Ramos (cell line): ENCODE results near the gene SEMA4D.

ENCODE experiments used
- in situ Hi-C: fragments of 300-500 bp; cut with MboI; formaldehyde crosslinking; loops from one replicate; pipeline ENCODE4 v1.14.3; 2022; ENCODE audit warnings: low sequenced_read_pairs; ENCODE audit not compliant: unreplicated experiment

The SEMA4D gene

GRCh38 chr9:89366711-89367110 is 131.2 kb downstream of the SEMA4D start:
- in situ Hi-C loops, result no loop called here

GRCh38 chr9:89365532-89365912 is 132.4 kb downstream of the SEMA4D start:
- in situ Hi-C loops, result no loop called here

- in situ Hi-C loops, result no loop called here
These were observed 133.0 kb downstream of the SEMA4D start for GRCh38 chr9:89364666-89365531.

- in situ Hi-C loops, result no loop called here
These were observed 133.8 kb downstream of the SEMA4D start for GRCh38 chr9:89363921-89364665.

DNA sequence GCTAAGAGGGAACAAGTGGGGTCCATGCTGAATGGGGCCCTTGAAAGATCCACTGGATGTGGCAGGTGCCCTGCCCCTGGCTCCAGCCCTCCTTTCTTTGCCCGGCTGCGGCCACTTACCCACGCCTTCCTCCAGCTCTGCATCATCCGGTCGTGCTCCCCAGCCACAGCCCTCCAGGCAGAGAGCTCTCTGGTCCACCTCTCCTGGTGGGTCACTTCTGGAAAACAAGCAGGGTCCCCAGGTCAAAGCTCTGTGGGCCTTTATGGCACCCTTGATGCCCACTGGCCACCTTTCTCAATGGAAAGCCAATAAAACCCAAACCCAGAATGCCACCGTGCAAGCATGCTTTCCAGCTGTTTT is 134.6 kb downstream of the SEMA4D start:
- in situ Hi-C loops, result no loop called here

GRCh38 chr9:89362647-89363310 is 135.1 kb downstream of the SEMA4D start:
- in situ Hi-C loops, result no loop called here

DNA sequence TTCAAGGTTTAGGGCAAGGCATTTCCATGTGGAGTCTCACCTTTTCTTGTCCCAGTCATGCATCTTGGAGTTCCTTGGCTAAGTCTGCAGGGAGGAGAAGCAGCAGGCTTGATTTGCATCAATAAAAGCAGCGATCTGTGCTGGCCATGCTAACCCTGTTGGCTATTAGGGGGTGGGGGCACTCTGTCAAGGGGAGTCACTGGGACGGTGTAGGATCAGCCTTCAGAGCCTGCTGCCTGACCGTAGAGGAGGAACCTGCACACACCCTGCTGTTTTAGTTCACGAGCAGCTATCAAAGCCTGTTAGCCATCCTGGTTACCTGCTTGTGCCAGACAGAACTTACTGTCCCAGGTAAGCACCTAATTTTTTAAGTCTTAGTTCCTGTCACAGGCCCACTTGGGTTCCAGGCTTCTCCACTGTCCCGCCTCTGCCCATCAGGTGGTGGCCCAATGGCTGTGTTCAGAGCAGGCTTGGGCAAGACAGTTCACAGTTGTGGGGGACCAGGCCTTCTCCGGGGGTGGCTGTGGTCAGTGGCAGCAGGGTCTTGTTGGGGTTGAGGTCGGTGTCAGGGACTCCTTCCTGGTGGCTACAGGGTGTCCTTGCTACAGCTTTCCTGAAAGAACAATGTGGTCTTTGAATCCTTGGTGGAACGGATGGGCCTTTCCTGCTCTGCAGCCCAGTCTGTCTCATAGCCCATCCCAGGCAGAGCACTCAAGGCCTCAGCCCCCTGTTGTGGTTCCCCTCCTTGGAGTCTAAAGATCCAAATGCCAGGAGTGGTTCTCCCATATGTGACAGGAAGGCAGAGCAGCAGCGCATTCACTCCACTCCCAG is 135.9 kb downstream of the SEMA4D start:
- in situ Hi-C loops, result no loop called here

DNA sequence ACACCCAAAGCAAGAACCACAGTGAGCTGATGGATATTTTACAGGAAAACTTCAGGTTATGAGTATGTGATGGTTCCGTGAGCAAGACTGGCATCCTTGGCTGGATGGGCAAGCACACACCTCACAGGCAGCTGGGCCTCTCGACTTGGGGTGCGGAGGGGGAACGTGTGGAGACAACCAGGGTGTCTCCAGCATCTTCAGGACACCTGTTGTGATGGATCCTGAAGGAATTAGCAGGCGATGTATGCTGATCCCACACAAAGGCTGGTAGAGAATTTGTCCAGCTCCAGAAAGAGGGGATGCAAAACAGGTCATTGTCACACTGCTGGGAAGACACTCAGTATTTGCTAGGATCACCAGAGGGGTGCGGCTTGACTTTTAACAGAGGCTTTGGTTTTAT is 136.9 kb downstream of the SEMA4D start:
- in situ Hi-C loops, result no loop called here

- in situ Hi-C loops, result no loop called here
These were observed 137.4 kb downstream of the SEMA4D start for GRCh38 chr9:89360465-89360864.

DNA sequence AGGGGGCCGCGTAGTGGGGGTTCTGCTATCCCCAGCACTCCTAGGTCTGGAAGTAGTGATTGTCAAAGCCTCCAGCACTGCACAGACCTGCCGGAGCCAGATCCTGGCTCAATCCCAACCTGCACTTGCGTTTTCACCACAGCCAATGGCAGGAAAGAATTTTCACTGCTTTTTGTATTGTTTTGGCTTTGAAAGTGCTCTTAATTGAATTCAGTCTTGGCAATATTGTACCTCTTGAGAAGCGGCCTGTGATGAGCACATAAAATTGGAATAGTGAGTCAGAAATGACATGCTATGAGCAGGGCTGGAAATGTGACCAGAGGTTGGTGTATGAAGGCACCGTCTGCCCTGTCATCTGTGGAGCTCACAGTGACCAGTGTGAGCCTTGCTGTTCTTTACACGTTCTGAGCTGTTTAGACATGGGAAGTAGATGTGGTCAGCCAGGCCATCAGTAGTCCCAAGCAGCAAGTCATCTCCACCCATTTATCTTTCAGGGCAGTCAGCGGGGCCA is 138.1 kb downstream of the SEMA4D start:
- in situ Hi-C loops, result no loop called here

DNA sequence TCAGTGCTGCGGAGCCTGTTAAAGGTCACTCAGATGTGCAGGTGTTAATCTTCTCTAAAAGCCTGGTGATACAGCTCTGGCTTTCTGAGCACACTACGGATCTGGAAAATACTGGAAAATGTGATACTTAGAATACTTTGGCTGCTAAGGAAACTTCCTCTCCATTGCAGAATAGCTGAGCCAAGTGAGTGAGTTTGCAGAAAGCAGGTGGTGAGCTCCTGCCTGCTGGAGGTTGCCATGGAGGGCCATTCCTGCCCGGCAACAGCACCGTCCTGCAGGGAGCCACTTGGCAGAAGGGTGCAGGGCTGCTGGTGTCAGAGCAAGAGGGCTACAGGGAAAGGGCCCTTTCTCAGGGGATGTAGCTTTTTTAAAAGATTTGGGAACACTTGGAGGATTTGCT is 138.9 kb downstream of the SEMA4D start:
- in situ Hi-C loops, result no loop called here

GRCh38 chr9:89358376-89358916 is 139.5 kb downstream of the SEMA4D start:
- in situ Hi-C loops, result no loop called here

DNA sequence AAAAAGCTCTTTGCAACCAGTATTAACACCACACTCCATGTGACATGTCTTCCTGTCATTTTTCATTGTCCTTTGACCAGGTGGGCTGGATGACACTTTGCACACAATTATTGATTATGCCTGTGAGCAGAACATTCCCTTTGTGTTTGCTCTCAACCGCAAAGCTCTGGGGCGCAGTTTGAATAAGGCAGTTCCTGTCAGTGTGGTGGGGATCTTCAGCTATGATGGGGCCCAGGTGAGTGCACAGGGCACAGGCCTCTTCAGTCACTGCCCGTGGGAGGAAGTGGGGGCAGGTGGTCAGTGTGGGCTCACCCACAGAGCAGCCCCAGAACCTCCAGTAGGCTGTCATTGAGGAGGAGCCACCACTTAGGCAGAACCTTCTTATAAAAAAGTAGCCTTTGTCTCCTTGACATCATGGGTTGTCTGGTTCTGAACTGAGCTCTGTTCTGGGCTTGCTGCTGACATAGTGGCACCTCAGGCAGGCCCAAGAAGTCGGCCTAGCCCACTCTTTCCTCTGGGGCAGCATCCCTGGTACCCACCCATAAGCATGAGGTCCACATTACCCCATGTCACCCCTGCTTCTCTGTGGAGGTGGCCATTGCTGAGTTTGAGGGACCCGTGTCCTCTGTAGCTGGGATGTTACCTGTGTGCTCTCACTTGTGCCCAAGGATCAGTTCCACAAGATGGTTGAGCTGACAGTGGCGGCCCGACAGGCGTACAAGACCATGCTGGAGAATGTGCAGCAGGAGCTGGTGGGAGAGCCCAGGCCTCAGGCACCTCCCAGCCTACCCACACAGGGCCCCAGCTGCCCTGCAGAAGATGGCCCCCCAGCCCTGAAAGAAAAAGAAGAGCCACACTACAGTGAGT is 140.3 kb downstream of the SEMA4D start:
- in situ Hi-C loops, result no loop called here

GRCh38 chr9:89356782-89357181 is 141.1 kb downstream of the SEMA4D start:
- in situ Hi-C loops, result no loop called here

DNA sequence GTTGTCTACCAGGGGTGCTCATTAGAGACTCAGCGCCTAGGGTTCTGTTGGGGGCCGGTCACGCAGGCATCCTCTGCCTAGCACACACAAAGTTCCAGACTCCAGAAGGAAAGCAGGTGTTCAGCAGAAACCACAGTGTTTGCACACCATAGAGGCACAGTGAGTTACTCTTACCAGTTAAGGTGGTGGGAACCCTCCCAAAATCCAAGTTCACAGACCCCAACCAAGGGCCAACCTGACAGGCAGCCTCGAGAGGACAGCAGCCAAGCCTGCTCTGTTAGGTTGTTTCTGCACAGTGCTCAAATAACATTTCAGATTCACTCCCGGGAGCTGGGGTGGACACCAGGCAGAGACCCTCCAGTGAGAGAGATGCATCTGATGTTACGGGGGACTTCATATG is 143.4 kb downstream of the SEMA4D start:
- in situ Hi-C loops, result no loop called here

GRCh38 chr9:89353989-89354388 is 143.9 kb downstream of the SEMA4D start:
- in situ Hi-C loops, result no loop called here

DNA sequence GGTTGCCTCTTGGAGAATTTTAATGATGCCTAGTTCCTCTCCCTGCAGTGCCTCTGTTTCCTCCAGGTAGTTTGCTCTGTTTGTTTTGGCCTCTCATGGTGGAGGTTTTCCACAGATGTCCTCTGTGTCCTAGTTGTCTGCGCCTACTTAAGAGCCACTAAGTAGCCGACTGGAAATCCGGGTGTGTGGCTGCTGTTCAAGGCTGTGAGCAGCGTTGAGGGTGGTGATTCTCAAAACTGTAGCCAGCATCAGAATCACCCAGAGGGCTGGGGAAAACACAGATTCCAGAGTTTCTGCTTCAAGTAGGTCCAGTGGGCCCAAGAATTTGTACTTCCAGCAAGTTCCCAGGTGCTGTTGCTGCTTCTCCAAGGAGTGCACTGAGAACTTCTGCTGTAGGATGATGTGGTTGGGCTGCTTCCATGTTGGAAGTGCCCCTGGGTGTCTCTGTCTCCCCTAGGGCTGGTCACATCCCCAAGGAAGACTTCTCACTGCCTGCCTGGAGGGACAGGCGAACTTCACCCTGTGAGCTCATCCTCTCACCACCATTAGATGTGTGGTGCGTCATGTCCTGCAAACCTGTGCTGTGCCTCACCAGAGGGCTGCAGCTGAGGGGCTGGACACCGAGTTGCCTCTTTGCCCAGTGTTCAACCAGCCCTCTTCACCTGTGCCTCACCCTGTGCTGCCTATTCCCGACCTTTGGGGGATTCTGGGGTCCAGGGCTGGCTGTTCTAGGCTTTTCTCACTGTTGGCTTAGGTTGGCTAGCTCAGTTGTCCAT is 144.9 kb downstream of the SEMA4D start:
- in situ Hi-C loops, result no loop called here

DNA sequence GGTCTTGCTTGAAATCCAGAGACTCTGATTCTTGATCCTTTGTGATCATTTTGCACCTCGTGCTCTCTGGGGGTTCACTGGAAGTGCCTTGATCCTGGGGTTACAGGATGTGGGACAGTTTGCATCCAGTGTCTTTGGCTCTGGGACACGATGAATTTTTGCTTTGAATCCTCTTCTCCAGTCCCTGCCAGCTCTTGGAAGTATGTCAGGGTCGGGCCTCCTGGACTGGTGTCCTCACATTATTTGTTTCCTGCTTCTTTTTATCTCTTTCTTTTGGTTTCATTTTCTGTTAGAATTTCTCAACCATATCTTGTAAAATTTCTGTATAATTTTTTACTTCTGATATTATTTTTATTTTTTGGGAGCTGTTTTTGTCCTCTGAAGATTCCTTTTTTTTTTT is 145.5 kb downstream of the SEMA4D start:
- in situ Hi-C loops, result no loop called here
